ENCODE data around the gene CAP1.
A peak's percentile ranks its signal among the peaks of the same experiment; 100 is the strongest.
"Not testable (repeated sequence)": the region's sequence is repeated elsewhere in the genome, so short reads cannot be mapped to it uniquely, and the experiment has no call there.

CAP1 gene

GRCh38 chr1:40032240-40032891, 8.2 kb upstream of the CAP1 start:
- peak; percentile 80 for DNase-seq

GRCh38 chr1:40034869-40035268, 5.7 kb upstream of the CAP1 start:
- no peak for DNase-seq

GRCh38 chr1:40036574-40036973, 4.0 kb upstream of the CAP1 start:
- no peak for DNase-seq

- not testable (repeated sequence) for DNase-seq
Observed at GRCh38 chr1:40037254-40037653, 3.3 kb upstream of the CAP1 start.

GRCh38 chr1:40038697-40039096, 1.8 kb upstream of the CAP1 start:
- no peak for DNase-seq

- DNase-seq: peak; percentile 90
Observed at GRCh38 chr1:40039245-40039756, 1.2 kb upstream of the CAP1 start.

GRCh38 chr1:40039757-40040510, 595 bp upstream of the CAP1 start:
- peak; percentile 95 for DNase-seq

GRCh38 chr1:40041466-40041838, 923 bp downstream of the CAP1 start:
- no peak for DNase-seq

GRCh38 chr1:40042341-40042740, 1.8 kb downstream of the CAP1 start:
- no peak for DNase-seq

- DNase-seq: no peak
Observed at GRCh38 chr1:40044110-40044509, 3.6 kb downstream of the CAP1 start.

- no peak for DNase-seq
Observed at GRCh38 chr1:40045182-40045581, 4.7 kb downstream of the CAP1 start.

- no peak for DNase-seq
Observed at GRCh38 chr1:40045766-40046165, 5.2 kb downstream of the CAP1 start.

- DNase-seq: no peak
Observed at GRCh38 chr1:40047276-40047675, 6.7 kb downstream of the CAP1 start.

- no peak for DNase-seq
Observed at GRCh38 chr1:40047769-40048168, 7.2 kb downstream of the CAP1 start.

- no peak for DNase-seq
Observed at GRCh38 chr1:40049725-40050124, 9.2 kb downstream of the CAP1 start.

GRCh38 chr1:40050863-40051262, 10.3 kb downstream of the CAP1 start:
- DNase-seq: no peak

- DNase-seq: no peak
Observed at GRCh38 chr1:40053138-40053887, 12.8 kb downstream of the CAP1 start.

- no peak for DNase-seq
Observed at GRCh38 chr1:40056519-40057309, 16.2 kb downstream of the CAP1 start.

- DNase-seq: no peak
Observed at GRCh38 chr1:40057310-40058030, 16.9 kb downstream of the CAP1 start.

- no peak for DNase-seq
Observed at GRCh38 chr1:40058097-40058452, 17.5 kb downstream of the CAP1 start.

- DNase-seq: no peak
Observed at GRCh38 chr1:40058453-40059337, 18.2 kb downstream of the CAP1 start.
